A549 (cell line): ENCODE results near the gene TRANK1.

Experiments used
- CTCF ChIP-seq: fragments of >200 bp; sonication (Bioruptor Twin); formaldehyde crosslinking; IDR thresholded peaks from 3 replicates; pipeline ENCODE4 v1.5.1; 2016
- POLR2A ChIP-seq: IDR thresholded peaks from 2 replicates; pipeline ENCODE4 v1.6.1; 2012; ENCODE audit warnings: mild to moderate bottlenecking, low read length
- ZC3H11A ChIP-seq: fragments of 450-650 bp; IDR thresholded peaks from 2 replicates; pipeline ENCODE4 v1.6.1; 2014; ENCODE audit warnings: antibody characterized with exemption, mild to moderate bottlenecking
- TF ChIP-seq, protein P1 (sequence below): IDR thresholded peaks from 2 replicates; pipeline ENCODE4 v1.6.1; 2012; ENCODE audit warnings: low read depth, borderline replicate concordance

GRCh38 chr3:36993326-36994283 lies 48.8 kb upstream of the TRANK1 start, which contains the start of gene MLH1:
- TF ChIP-seq CTCF (no peak), ZC3H11A (no peak), POLR2A (peak; percentile 85)
- TF ChIP-seq, protein P1, sequence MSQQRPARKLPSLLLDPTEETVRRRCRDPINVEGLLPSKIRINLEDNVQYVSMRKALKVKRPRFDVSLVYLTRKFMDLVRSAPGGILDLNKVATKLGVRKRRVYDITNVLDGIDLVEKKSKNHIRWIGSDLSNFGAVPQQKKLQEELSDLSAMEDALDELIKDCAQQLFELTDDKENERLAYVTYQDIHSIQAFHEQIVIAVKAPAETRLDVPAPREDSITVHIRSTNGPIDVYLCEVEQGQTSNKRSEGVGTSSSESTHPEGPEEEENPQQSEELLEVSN: peak; percentile 93
